Suprapubic skin (tissue), 4 donors: Measurements from ENCODE around the gene UBN2. TPM values are rescaled to one million over a fixed set of nuclear protein-coding genes. Genes with fewer than 3 reads are reported as not detected.

ENCODE experiments used
- DNase-seq, 2 donors: peaks; one replicate each; pipeline ENCODE4 v3.0.0-alpha.2; 2019; ENCODE audit warnings: low spot score in 2 of 2
- H3K27ac ChIP-seq: fragments of 200-600 bp; sonication (generic); one replicate; pipeline ENCODE4 v1.5.1; 2019
- H3K27me3 ChIP-seq: fragments of 200-600 bp; sonication (generic); one replicate; pipeline ENCODE4 v1.5.1; 2019
- H3K36me3 ChIP-seq: fragments of 200-600 bp; sonication (generic); one replicate; pipeline ENCODE4 v1.5.1; 2019
- H3K4me1 ChIP-seq: fragments of 200-600 bp; sonication (generic); one replicate; pipeline ENCODE4 v1.5.1; 2019
- H3K4me3 ChIP-seq: fragments of 200-600 bp; sonication (generic); one replicate; pipeline ENCODE4 v1.5.1; 2019; ENCODE audit warnings: mild to moderate bottlenecking
- H3K9me3 ChIP-seq: fragments of 200-600 bp; sonication (generic); one replicate; pipeline ENCODE4 v1.5.1; 2019
- CTCF ChIP-seq, 2 donors: fragments of 200-600 bp in 1 of 2; fragments of 450-650 bp in 1 of 2; sonication (generic) in 1 of 2; IDR thresholded peaks; one replicate each; pipeline ENCODE4 v1.5.1; 2016 to 2019; ENCODE audit warnings: antibody characterized with exemption in 2 of 2, mild to moderate bottlenecking in 1 of 2, moderate library complexity in 1 of 2
- EP300 ChIP-seq: sonication (generic); formaldehyde crosslinking; IDR thresholded peaks from one replicate; pipeline ENCODE4 v1.6.1; 2017; ENCODE audit warnings: antibody characterized with exemption
- POLR2A ChIP-seq, 2 donors: fragments of 450-650 bp; IDR thresholded peaks; one replicate each; pipeline ENCODE4 v1.6.1; 2017; ENCODE audit warnings: antibody characterized with exemption in 2 of 2, mild to moderate bottlenecking in 2 of 2, moderate library complexity in 2 of 2
- POLR2AphosphoS5 ChIP-seq, 3 donors: sonication (generic); formaldehyde crosslinking; IDR thresholded peaks; one replicate each; pipeline ENCODE4 v1.6.1; 2017; ENCODE audit warnings: antibody characterized with exemption in 3 of 3
- WGBS: methylation state at CpG from one replicate; pipeline ENCODE4 v1.1.5; 2018; 5-methylcytosine and 5-hydroxymethylcytosine counted together
- total RNA-seq, 4 donors: library from RNA; depleted of rRNA; stranded (reverse); fragments of >200 nt; gene quantifications; one replicate each; pipeline ENCODE4 v1.1.0, GENCODE V29; 2016

UBN2 gene
- total RNA-seq, 4 donors from 2014 or later = 22.4 to 60.3 (median 29.2) TPM

- peak overlapping the region; percentile 100 for H3K27ac ChIP-seq
- DNase-seq = no peak
- H3K27me3 ChIP-seq = no peaks in the 10 kb centered on the region
- peak overlapping the region; percentile 88 for H3K4me3 ChIP-seq
- no peaks in the 10 kb centered on the region for H3K36me3 ChIP-seq
- 87% methylated on average over 13 of the region's 13 CpGs for WGBS
- H3K4me1 ChIP-seq = peaks cover 12% of the 10 kb centered on the region
- no peak for TF ChIP-seq POLR2A (IDR thresholded peaks at IDR 0.05)
- no peak for TF ChIP-seq POLR2AphosphoS5 (IDR thresholded peaks at IDR 0.05)
- TF ChIP-seq CTCF (IDR thresholded peaks at IDR 0.05) = no peak
- no peak for TF ChIP-seq EP300
- H3K9me3 ChIP-seq = no peaks in the 10 kb centered on the region
Measured at GRCh38 chr7:139339698-139340036, 108.6 kb downstream of the UBN2 start.

- Histone ChIP-seq H3K4me1 (peaks cover 12% of the 10 kb centered on the region), H3K27me3 (no peaks in the 10 kb centered on the region), H3K4me3 (peak overlapping the region; percentile 88), H3K27ac (peak overlapping the region; percentile 100), H3K36me3 (no peaks in the 10 kb centered on the region), H3K9me3 (no peaks in the 10 kb centered on the region)
- TF ChIP-seq POLR2A (IDR thresholded peaks at IDR 0.05) (no peak), CTCF (IDR thresholded peaks at IDR 0.05) (peak; percentile 52 to 77), POLR2AphosphoS5 (IDR thresholded peaks at IDR 0.05) (peak; percentile 87 to 99 (median 91))
- DNase-seq = peak; percentile 100
- 5% methylated on average over 22 of the region's 66 CpGs for WGBS
Measured at GRCh38 chr7:139340037-139340807, 109.2 kb downstream of the UBN2 start.

- under 1% methylated on average over 9 of the region's 9 CpGs for WGBS
- DNase-seq = peak; percentile 91 to 93
- peaks cover 12% of the 10 kb centered on the region for H3K4me1 ChIP-seq
- no peaks in the 10 kb centered on the region for H3K27me3 ChIP-seq
- H3K9me3 ChIP-seq = no peaks in the 10 kb centered on the region
- peak overlapping the region; percentile 100 for H3K27ac ChIP-seq
- peak overlapping the region; percentile 88 for H3K4me3 ChIP-seq
- TF ChIP-seq POLR2AphosphoS5 (IDR thresholded peaks at IDR 0.05) = no peak
- TF ChIP-seq CTCF (IDR thresholded peaks at IDR 0.05) = no peak
- no peak for TF ChIP-seq POLR2A (IDR thresholded peaks at IDR 0.05)
- no peak for TF ChIP-seq EP300
- no peaks in the 10 kb centered on the region for H3K36me3 ChIP-seq
Measured at GRCh38 chr7:139340808-139341057, 109.7 kb downstream of the UBN2 start.

- peaks cover 12% of the 10 kb centered on the region for H3K4me1 ChIP-seq
- 0% methylated on average over 21 of the region's 54 CpGs for WGBS
- H3K9me3 ChIP-seq = no peaks in the 10 kb centered on the region
- peak within 1 kb of the TSS; percentile 100 for H3K27ac ChIP-seq
- TF ChIP-seq EP300 = no peak
- peak in 1 of 2 donors; percentile 49 for TF ChIP-seq CTCF (IDR thresholded peaks at IDR 0.05)
- peak; percentile 8 to 52 (median 20) for TF ChIP-seq POLR2AphosphoS5 (IDR thresholded peaks at IDR 0.05)
- TF ChIP-seq POLR2A (IDR thresholded peaks at IDR 0.05) = peak; percentile 26 to 62
- no peaks in the 10 kb centered on the region for H3K27me3 ChIP-seq
- peak within 1 kb of the TSS; percentile 88 for H3K4me3 ChIP-seq
- peak; percentile 96 to 98 for DNase-seq
- H3K36me3 ChIP-seq = peaks cover 4% of the 10 kb centered on the region
Measured at GRCh38 chr7:139341058-139341775, 110.2 kb downstream of the UBN2 start, which contains the start of gene FMC1. FMC1 (plus strand) TSS chr7:139341337; CDS start chr7:139341385, 48 bp downstream.

- under 1% methylated on average over 9 of the region's 9 CpGs for WGBS
- no peaks in the 10 kb centered on the region for H3K9me3 ChIP-seq
- no peaks in the 10 kb centered on the region for H3K27me3 ChIP-seq
- no peak for DNase-seq
- peaks cover 12% of the 10 kb centered on the region for H3K4me1 ChIP-seq
- H3K27ac ChIP-seq = peak overlapping the region; percentile 100
- peak in 1 of 2 donors; percentile 31 for TF ChIP-seq POLR2A (IDR thresholded peaks at IDR 0.05)
- TF ChIP-seq EP300 = no peak
- peak in 1 of 3 donors; percentile 51 for TF ChIP-seq POLR2AphosphoS5 (IDR thresholded peaks at IDR 0.05)
- no peak for TF ChIP-seq CTCF (IDR thresholded peaks at IDR 0.05)
- peaks cover 10% of the 10 kb centered on the region for H3K36me3 ChIP-seq
- H3K4me3 ChIP-seq = peak overlapping the region; percentile 88
Measured at GRCh38 chr7:139341776-139342226, 110.8 kb downstream of the UBN2 start.
